ENCODE measurements around the gene P2RY12.

The P2RY12 gene

DNA sequence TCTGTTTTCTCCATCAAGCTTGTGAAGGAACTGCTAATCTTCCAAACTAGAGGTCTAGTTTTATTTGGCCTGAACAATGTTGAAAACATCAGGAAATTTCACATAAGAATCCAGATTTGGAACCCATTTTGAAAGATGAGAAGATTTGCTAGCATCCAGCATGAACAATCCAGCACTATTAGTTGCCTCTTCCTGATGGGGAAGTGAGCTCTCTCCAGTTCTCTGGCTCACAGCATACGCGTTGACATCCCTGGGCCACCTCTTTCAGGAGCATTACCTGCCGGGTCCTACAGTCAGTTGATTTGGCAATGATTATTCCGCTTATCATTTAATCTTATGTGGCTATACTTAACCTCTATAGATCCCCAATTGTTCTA, 78.8 kb downstream of the P2RY12 start:
- H3K9me2 ChIP-seq (replicated peaks; ENCODE audit: control insufficient read depth, low read length), result no peaks in the 10 kb centered on the region
- H3K27ac ChIP-seq (ENCODE audit: low read depth, low read length), result no peak overlapping the region
- no peaks in the 10 kb centered on the region for H3K4me1 ChIP-seq (ENCODE audit: control insufficient read depth, low read length)
- no peaks in the 10 kb centered on the region for H4K20me1 ChIP-seq (ENCODE audit: control insufficient read depth, insufficient read depth, low read depth, low read length)
- H3K4me3 ChIP-seq (ENCODE audit: low read length), result no peak overlapping the region
- H3K9me3 ChIP-seq (ENCODE audit: control insufficient read depth, insufficient read depth, low read length), result no peaks in the 10 kb centered on the region
- no peak for TF ChIP-seq EZH2phosphoT487 (IDR thresholded peaks at IDR 0.05; ENCODE audit: borderline replicate concordance, low read length)
- TF ChIP-seq, protein P1, sequence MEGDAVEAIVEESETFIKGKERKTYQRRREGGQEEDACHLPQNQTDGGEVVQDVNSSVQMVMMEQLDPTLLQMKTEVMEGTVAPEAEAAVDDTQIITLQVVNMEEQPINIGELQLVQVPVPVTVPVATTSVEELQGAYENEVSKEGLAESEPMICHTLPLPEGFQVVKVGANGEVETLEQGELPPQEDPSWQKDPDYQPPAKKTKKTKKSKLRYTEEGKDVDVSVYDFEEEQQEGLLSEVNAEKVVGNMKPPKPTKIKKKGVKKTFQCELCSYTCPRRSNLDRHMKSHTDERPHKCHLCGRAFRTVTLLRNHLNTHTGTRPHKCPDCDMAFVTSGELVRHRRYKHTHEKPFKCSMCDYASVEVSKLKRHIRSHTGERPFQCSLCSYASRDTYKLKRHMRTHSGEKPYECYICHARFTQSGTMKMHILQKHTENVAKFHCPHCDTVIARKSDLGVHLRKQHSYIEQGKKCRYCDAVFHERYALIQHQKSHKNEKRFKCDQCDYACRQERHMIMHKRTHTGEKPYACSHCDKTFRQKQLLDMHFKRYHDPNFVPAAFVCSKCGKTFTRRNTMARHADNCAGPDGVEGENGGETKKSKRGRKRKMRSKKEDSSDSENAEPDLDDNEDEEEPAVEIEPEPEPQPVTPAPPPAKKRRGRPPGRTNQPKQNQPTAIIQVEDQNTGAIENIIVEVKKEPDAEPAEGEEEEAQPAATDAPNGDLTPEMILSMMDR (IDR thresholded peaks at IDR 0.05; ENCODE audit: low read depth, low read length, poor library complexity, severe bottlenecking), result no peak
- H3K27me3 ChIP-seq (ENCODE audit: control insufficient read depth, low read length), result no peaks in the 10 kb centered on the region
- no peaks in the 10 kb centered on the region for H3K79me2 ChIP-seq (ENCODE audit: control insufficient read depth, low read length)
- no peak overlapping the region for H3K4me2 ChIP-seq (ENCODE audit: low read length)
- H3F3A ChIP-seq (ENCODE audit: control insufficient read depth, insufficient read depth), result no peaks in the 10 kb centered on the region
- H3K36me3 ChIP-seq (ENCODE audit: control insufficient read depth, low read length), result no peaks in the 10 kb centered on the region

DNA sequence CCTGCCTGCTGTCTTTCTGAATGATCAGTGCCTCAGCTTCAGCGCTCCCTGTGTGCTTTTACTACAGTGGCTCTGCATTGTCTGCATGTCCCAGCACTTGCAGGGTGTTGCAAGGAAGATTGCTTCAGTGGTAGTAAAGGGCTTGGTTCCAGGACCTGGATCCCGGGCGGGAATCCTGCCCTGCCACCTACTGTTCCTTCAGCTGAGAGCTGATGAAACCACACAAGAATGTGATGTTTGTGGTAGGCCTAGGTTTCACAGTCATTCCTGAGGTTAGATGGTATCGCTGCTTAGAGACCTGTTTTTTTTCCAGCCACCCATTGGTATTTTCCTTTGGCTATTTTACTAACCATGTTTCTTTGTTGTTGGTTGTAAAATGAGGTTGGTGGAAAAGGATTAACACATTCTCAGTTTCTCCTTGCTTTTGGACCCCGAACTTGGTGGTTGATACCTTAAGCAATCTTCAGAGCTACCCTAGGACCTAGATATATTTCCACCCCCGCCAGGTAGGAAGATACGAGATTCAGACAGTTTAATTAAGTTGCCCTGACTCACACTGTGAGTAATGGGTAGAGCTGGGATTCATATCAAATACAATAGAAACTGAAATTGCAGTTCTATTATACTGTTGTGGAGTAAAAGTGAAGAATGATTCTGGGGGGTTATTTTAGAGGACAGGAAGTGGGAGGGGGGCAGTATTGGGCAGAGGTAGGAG, 79.3 kb downstream of the P2RY12 start:
- H3K79me2 ChIP-seq (ENCODE audit: control insufficient read depth, low read length), result no peaks in the 10 kb centered on the region
- H3K4me3 ChIP-seq (ENCODE audit: low read length), result no peak overlapping the region
- no peak overlapping the region for H3K4me2 ChIP-seq (ENCODE audit: low read length)
- H3K9me3 ChIP-seq (ENCODE audit: control insufficient read depth, insufficient read depth, low read length), result no peaks in the 10 kb centered on the region
- H3K27ac ChIP-seq (ENCODE audit: low read depth, low read length), result no peak overlapping the region
- no peaks in the 10 kb centered on the region for H3K27me3 ChIP-seq (ENCODE audit: control insufficient read depth, low read length)
- no peaks in the 10 kb centered on the region for H3K9me2 ChIP-seq (replicated peaks; ENCODE audit: control insufficient read depth, low read length)
- H3F3A ChIP-seq (ENCODE audit: control insufficient read depth, insufficient read depth), result no peaks in the 10 kb centered on the region
- H3K36me3 ChIP-seq (ENCODE audit: control insufficient read depth, low read length), result no peaks in the 10 kb centered on the region
- TF ChIP-seq EZH2phosphoT487 (IDR thresholded peaks at IDR 0.05; ENCODE audit: borderline replicate concordance, low read length), result no peak
- TF ChIP-seq, protein P1 (IDR thresholded peaks at IDR 0.05; ENCODE audit: low read depth, low read length, poor library complexity, severe bottlenecking), result no peak
- no peaks in the 10 kb centered on the region for H4K20me1 ChIP-seq (ENCODE audit: control insufficient read depth, insufficient read depth, low read depth, low read length)
- H3K4me1 ChIP-seq (ENCODE audit: control insufficient read depth, low read length), result no peaks in the 10 kb centered on the region

DNA sequence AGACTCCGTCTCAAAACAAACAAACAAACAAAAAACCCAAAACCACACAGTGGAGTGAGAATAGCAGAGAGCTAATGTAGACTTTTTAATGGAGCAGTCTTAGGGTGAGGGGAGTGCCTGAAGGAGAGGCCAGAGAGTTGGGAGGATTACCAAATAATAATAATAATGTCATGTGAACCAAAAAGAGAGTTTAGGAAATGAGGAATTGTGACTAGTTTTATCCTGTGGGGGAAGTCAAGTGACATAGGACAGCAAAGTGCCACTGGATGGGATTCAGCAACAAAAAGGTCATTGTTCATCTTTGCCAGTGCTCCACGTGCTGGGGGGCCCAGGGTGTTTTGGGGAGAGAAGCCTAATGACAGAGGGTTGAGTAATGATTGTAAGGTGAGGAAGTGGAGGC, 80.8 kb downstream of the P2RY12 start:
- Histone ChIP-seq H3K4me2 (ENCODE audit: low read length) (no peak overlapping the region), H3K4me1 (ENCODE audit: control insufficient read depth, low read length) (no peaks in the 10 kb centered on the region), H3K4me3 (ENCODE audit: low read length) (no peak overlapping the region), H3K27ac (ENCODE audit: low read depth, low read length) (no peak overlapping the region), H3K9me3 (ENCODE audit: control insufficient read depth, insufficient read depth, low read length) (no peaks in the 10 kb centered on the region), H3K27me3 (ENCODE audit: control insufficient read depth, low read length) (no peaks in the 10 kb centered on the region), H3K9me2 (replicated peaks; ENCODE audit: control insufficient read depth, low read length) (no peaks in the 10 kb centered on the region), H4K20me1 (ENCODE audit: control insufficient read depth, insufficient read depth, low read depth, low read length) (no peaks in the 10 kb centered on the region), H3K36me3 (ENCODE audit: control insufficient read depth, low read length) (no peaks in the 10 kb centered on the region), H3K79me2 (ENCODE audit: control insufficient read depth, low read length) (no peaks in the 10 kb centered on the region), H3F3A (ENCODE audit: control insufficient read depth, insufficient read depth) (no peaks in the 10 kb centered on the region)
- TF ChIP-seq EZH2phosphoT487 (IDR thresholded peaks at IDR 0.05; ENCODE audit: borderline replicate concordance, low read length), result no peak
- TF ChIP-seq, protein P1 (IDR thresholded peaks at IDR 0.05; ENCODE audit: low read depth, low read length, poor library complexity, severe bottlenecking), result no peak

All from DOHH2 (cell line).